HepG2 (cell line): ENCODE data around the gene MED13. TPM values are rescaled to one million over a fixed set of nuclear protein-coding genes. Genes with fewer than 3 reads are reported as not detected.
A peak's percentile ranks its signal among the peaks of the same experiment; 100 is the strongest.

Experiments used
- AFF4 ChIP-seq: sonication (generic); formaldehyde crosslinking; IDR thresholded peaks from 2 replicates; pipeline ENCODE4 v1.4.0; 2020; ENCODE audit warnings: missing genetic modification reagents
- HNF1A ChIP-seq, 2 experiments: sonication (generic) in 1 of 2; formaldehyde crosslinking in 1 of 2; IDR thresholded peaks; 2 replicates each; pipeline versions ENCODE4 v1.4.0 to v1.6.1; 2016 to 2020; ENCODE audit warnings: borderline replicate concordance in 1 of 2, low read depth in 1 of 2, mild to moderate bottlenecking in 1 of 2, missing genetic modification reagents in 1 of 2
- HNRNPUL1 ChIP-seq: fragments of 200-400 bp; formaldehyde crosslinking; IDR thresholded peaks from 2 replicates; pipeline ENCODE4 v1.6.1; 2017; ENCODE audit warnings: low read depth, mild to moderate bottlenecking, low read length, moderate library complexity
- KDM5A ChIP-seq: fragments of 200-600 bp; sonication (generic); IDR thresholded peaks from 2 replicates; pipeline ENCODE4 v1.7.0; 2018; ENCODE audit warnings: antibody characterized with exemption, mild to moderate bottlenecking, low read length, borderline replicate concordance
- NAIF1 ChIP-seq: sonication (generic); formaldehyde crosslinking; IDR thresholded peaks from 2 replicates; pipeline ENCODE4 v1.5.0; 2020; ENCODE audit warnings: mild to moderate bottlenecking, missing genetic modification reagents, borderline replicate concordance
- RARG ChIP-seq: sonication (generic); formaldehyde crosslinking; IDR thresholded peaks from 2 replicates; pipeline ENCODE4 v1.4.0; 2020; ENCODE audit warnings: low read depth, mild to moderate bottlenecking, missing genetic modification reagents
- RFXAP ChIP-seq: sonication (generic); formaldehyde crosslinking; IDR thresholded peaks from 2 replicates; pipeline ENCODE4 v1.4.0; 2020; ENCODE audit warnings: missing genetic modification reagents, borderline replicate concordance
- SMYD3 ChIP-seq: sonication (generic); formaldehyde crosslinking; IDR thresholded peaks from 2 replicates; pipeline ENCODE4 v1.8.1; 2023; ENCODE audit warnings: mild to moderate bottlenecking, missing genetic modification reagents
- ZNF136 ChIP-seq: sonication (generic); formaldehyde crosslinking; IDR thresholded peaks from 2 replicates; pipeline ENCODE4 v1.8.1; 2022; ENCODE audit warnings: low read depth, mild to moderate bottlenecking, moderate library complexity, missing genetic modification reagents
- ZNF317 ChIP-seq: sonication (generic); formaldehyde crosslinking; IDR thresholded peaks from 2 replicates; pipeline ENCODE4 v1.5.0; 2020; ENCODE audit warnings: mild to moderate bottlenecking, missing genetic modification reagents
- ZNF674 ChIP-seq: sonication (generic); formaldehyde crosslinking; IDR thresholded peaks from 2 replicates; pipeline ENCODE4 v1.5.0; 2020; ENCODE audit warnings: low read depth, mild to moderate bottlenecking, missing genetic modification reagents
- ZNF770 ChIP-seq: sonication (generic); formaldehyde crosslinking; IDR thresholded peaks from 2 replicates; pipeline ENCODE4 v1.5.0; 2020; ENCODE audit warnings: mild to moderate bottlenecking, missing genetic modification reagents
- ZNF784 ChIP-seq: sonication (generic); formaldehyde crosslinking; IDR thresholded peaks from 2 replicates; pipeline ENCODE4 v1.5.1; 2020; ENCODE audit warnings: missing genetic modification reagents, mild to moderate bottlenecking, borderline replicate concordance
- ZNF839 ChIP-seq: sonication (generic); formaldehyde crosslinking; IDR thresholded peaks from 2 replicates; pipeline ENCODE4 v1.4.0; 2020; ENCODE audit warnings: missing genetic modification reagents, mild to moderate bottlenecking, borderline replicate concordance
- polyA plus RNA-seq, 8 experiments: library from polyadenylated mRNA; depleted of rRNA in 3 of 8; stranded (reverse) in 7 of 8; unstranded in 1 of 8; fragments of >200 nt; fragmentation: Illumina TruSeq in 4 of 8; extraction: Trizol in 4 of 8; gene quantifications; 2 replicates each; pipeline versions ENCODE4 v1.2.1 to v1.2.3, GENCODE V29; 2011 to 2016; ENCODE audit warnings: low read depth in 4 of 8, missing spikeins in 1 of 8, mixed read lengths in 1 of 8; ENCODE audit not compliant: insufficient read depth in 1 of 8
- total RNA-seq, 5 experiments: library from RNA; depleted of rRNA; stranded (reverse); fragments of >200 nt; fragmentation: Illumina TruSeq; extraction: Trizol; gene quantifications; 2 replicates each; pipeline ENCODE4 v1.2.3, GENCODE V29; 2016; ENCODE audit warnings: low read depth in 1 of 5
- TF ChIP-seq, protein P1 (sequence below): sonication (generic); formaldehyde crosslinking; IDR thresholded peaks from 2 replicates; pipeline ENCODE4 v1.4.0; 2020; ENCODE audit warnings: mild to moderate bottlenecking, missing genetic modification reagents

Gene MED13
- total and polyA plus RNA-seq, 2 of the 13 experiments (the other 11 are each of a cell fraction or from before 2014, with no cell fraction given), result 27.4 to 69.1 TPM

- peak; percentile 62; the same call in 1 of the 2 replicates for TF ChIP-seq HNF1A (IDR thresholded peaks at IDR 0.05; ENCODE audit: low read depth)
- TF ChIP-seq HNF1A (CRISPR knock-in tag; IDR thresholded peaks at IDR 0.05; ENCODE audit: borderline replicate concordance), result no peak; the same call in 1 of the 2 replicates
- TF ChIP-seq KDM5A, result no peak
- no peak for TF ChIP-seq RARG (CRISPR knock-in tag)
- TF ChIP-seq, protein P1, sequence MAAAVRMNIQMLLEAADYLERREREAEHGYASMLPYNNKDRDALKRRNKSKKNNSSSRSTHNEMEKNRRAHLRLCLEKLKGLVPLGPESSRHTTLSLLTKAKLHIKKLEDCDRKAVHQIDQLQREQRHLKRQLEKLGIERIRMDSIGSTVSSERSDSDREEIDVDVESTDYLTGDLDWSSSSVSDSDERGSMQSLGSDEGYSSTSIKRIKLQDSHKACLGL (CRISPR knock-in tag), result no peak
- TF ChIP-seq ZNF839 (CRISPR knock-in tag), result no peak
- no peak for TF ChIP-seq ZNF674 (CRISPR knock-in tag)
- no peak for TF ChIP-seq NAIF1 (CRISPR knock-in tag)
- TF ChIP-seq ZNF784 (CRISPR knock-in tag), result peak; percentile 27; the same call in 1 of the 2 replicates
- no peak for TF ChIP-seq ZNF317 (CRISPR knock-in tag)
- no peak for TF ChIP-seq ZNF136
- no peak for TF ChIP-seq AFF4 (CRISPR knock-in tag)
- no peak for TF ChIP-seq RFXAP (CRISPR knock-in tag)
- TF ChIP-seq ZNF770 (CRISPR knock-in tag), result no peak
- no peak for TF ChIP-seq SMYD3 (CRISPR knock-in tag)
- peak; percentile 64; the same call in 1 of the 2 replicates for TF ChIP-seq HNRNPUL1
- TF ChIP-seq, all 625 proteins: peak for 5
Observed at GRCh38 chr17:62067165-62068145, 2.4 kb upstream of the MED13 start (continued).
